IMR-90 (cell line): ENCODE results near the gene ITFG1.

ENCODE experiments used
- BHLHE40 ChIP-seq: fragments of 150-350 bp; IDR thresholded peaks from 2 replicates; pipeline ENCODE4 v1.6.1; 2016; ENCODE audit warnings: mild to moderate bottlenecking, low read depth, low read length
- NFE2L2 ChIP-seq: fragments of 150-350 bp; IDR thresholded peaks from 2 replicates; pipeline ENCODE4 v1.6.1; 2016; ENCODE audit warnings: low read depth, mild to moderate bottlenecking, low read length
- POLR2A ChIP-seq: IDR thresholded peaks from 2 replicates; pipeline ENCODE4 v1.6.1; 2012; ENCODE audit warnings: mild to moderate bottlenecking, low read depth, low read length
- RCOR1 ChIP-seq: IDR thresholded peaks from 2 replicates; pipeline ENCODE4 v1.6.1; 2012; ENCODE audit warnings: mild to moderate bottlenecking, low read length, improper control_type of control experiment; ENCODE audit not compliant: insufficient replicate concordance
- TF ChIP-seq, protein P1 (sequence below): conservative IDR thresholded peaks from 2 replicates; pipeline ENCODE4 v1.5.1; 2012; ENCODE audit warnings: mild to moderate bottlenecking, low read depth, low read length, improper control_type of control experiment

DNA sequence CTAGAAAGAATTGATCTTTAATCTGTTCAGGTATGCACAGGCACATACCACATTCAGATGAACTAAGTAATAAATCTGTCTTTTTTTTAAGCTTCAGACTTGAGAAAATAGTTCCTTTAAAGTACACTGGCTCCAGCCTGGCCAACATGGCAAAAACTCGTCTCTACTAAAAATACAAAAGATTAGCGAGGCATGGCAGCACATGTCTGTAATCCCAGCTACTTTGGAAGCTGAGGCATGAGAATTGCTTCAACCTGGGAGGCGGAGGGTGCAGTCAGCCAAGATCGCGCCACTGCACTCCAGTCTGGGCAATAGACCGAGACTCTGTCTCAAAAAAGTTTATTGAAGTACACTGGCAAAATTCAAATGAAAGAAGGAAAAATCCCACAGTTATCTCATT, 206.1 kb downstream of the ITFG1 start:
- TF ChIP-seq RCOR1 (no peak), NFE2L2 (no peak), POLR2A (no peak), BHLHE40 (no peak)
- TF ChIP-seq, protein P1, sequence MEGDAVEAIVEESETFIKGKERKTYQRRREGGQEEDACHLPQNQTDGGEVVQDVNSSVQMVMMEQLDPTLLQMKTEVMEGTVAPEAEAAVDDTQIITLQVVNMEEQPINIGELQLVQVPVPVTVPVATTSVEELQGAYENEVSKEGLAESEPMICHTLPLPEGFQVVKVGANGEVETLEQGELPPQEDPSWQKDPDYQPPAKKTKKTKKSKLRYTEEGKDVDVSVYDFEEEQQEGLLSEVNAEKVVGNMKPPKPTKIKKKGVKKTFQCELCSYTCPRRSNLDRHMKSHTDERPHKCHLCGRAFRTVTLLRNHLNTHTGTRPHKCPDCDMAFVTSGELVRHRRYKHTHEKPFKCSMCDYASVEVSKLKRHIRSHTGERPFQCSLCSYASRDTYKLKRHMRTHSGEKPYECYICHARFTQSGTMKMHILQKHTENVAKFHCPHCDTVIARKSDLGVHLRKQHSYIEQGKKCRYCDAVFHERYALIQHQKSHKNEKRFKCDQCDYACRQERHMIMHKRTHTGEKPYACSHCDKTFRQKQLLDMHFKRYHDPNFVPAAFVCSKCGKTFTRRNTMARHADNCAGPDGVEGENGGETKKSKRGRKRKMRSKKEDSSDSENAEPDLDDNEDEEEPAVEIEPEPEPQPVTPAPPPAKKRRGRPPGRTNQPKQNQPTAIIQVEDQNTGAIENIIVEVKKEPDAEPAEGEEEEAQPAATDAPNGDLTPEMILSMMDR = no peak
